MM.1S (cell line): ENCODE data around the gene SPOCK1.

Source experiments
- CTCF ChIP-seq: fragments of 300-600 bp; sonication (generic); IDR thresholded peaks from 2 replicates; pipeline ENCODE4 v1.5.1; 2016; ENCODE audit warnings: antibody characterized with exemption, low read length, mixed read lengths
- EZH2 ChIP-seq: fragments of 300-600 bp; sonication (generic); optimal IDR thresholded peaks from 2 replicates; pipeline ENCODE3; 2017; ENCODE audit warnings: low read depth, mild to moderate bottlenecking, antibody characterized with exemption, low read length, mixed read lengths
- EZH2phosphoT487 ChIP-seq: fragments of 300-600 bp; sonication (generic); IDR thresholded peaks from 2 replicates; pipeline ENCODE4 v1.6.1; 2018; ENCODE audit warnings: antibody characterized with exemption, low read length

GRCh38 chr5:137441476-137441875 is 57.6 kb downstream of the SPOCK1 start:
- TF ChIP-seq CTCF (no peak), EZH2 (no peak), EZH2phosphoT487 (no peak)
